ENCODE data around the gene NOVA1.
"Not testable (repeated sequence)": the region's sequence is repeated elsewhere in the genome, so short reads cannot be mapped to it uniquely, and the experiment has no call there.

The NOVA1 gene

GRCh38 chr14:26597589-26598080 is at the start of gene NOVA1:
Gene NOVA1, minus strand, starts transcription at chr14:26598033. Its CDS starts 597 bp downstream, at chr14:26597436.
- FAIRE-seq: no peak
- no peak for TF ChIP-seq CTCF (IDR thresholded peaks at IDR 0.05; ENCODE audit: insufficient read depth, missing control alignments)

GRCh38 chr14:26645057-26645456 is 47.2 kb upstream of the NOVA1 start:
- DNase-seq (ENCODE audit: insufficient read length, low spot score); FAIRE-seq: not testable (repeated sequence)
- TF ChIP-seq CTCF (IDR thresholded peaks at IDR 0.05; ENCODE audit: insufficient read depth, missing control alignments): peak; percentile 11

More at GRCh38 chr14:26597589-26598080, at the start of gene NOVA1:
- DNase-seq (ENCODE audit: insufficient read length, low spot score): no peak

GRCh38 chr14:26636561-26636960 is 38.7 kb upstream of the NOVA1 start:
- FAIRE-seq: no peak
- TF ChIP-seq CTCF (IDR thresholded peaks at IDR 0.05; ENCODE audit: insufficient read depth, missing control alignments): no peak
- no peak for DNase-seq (ENCODE audit: insufficient read length, low spot score)

GRCh38 chr14:26634946-26635345 is 37.1 kb upstream of the NOVA1 start:
- not testable (repeated sequence) for FAIRE-seq; DNase-seq (ENCODE audit: insufficient read length, low spot score)

GRCh38 chr14:26626256-26626655 is 28.4 kb upstream of the NOVA1 start:
- FAIRE-seq (no peak), DNase-seq (ENCODE audit: insufficient read length, low spot score) (no peak)
- TF ChIP-seq CTCF (IDR thresholded peaks at IDR 0.05; ENCODE audit: insufficient read depth, missing control alignments): no peak

GRCh38 chr14:26622611-26623010 is 24.8 kb upstream of the NOVA1 start:
- FAIRE-seq: no peak
- TF ChIP-seq CTCF (IDR thresholded peaks at IDR 0.05; ENCODE audit: insufficient read depth, missing control alignments): no peak
- no peak for DNase-seq (ENCODE audit: insufficient read length, low spot score)

GRCh38 chr14:26621807-26622560 is 24.2 kb upstream of the NOVA1 start:
- no peak for TF ChIP-seq CTCF (IDR thresholded peaks at IDR 0.05; ENCODE audit: insufficient read depth, missing control alignments)
- FAIRE-seq: peak; percentile 67
- no peak for DNase-seq (ENCODE audit: insufficient read length, low spot score)
